ENCODE data around the gene CLDN9.

Gene CLDN9

DNA sequence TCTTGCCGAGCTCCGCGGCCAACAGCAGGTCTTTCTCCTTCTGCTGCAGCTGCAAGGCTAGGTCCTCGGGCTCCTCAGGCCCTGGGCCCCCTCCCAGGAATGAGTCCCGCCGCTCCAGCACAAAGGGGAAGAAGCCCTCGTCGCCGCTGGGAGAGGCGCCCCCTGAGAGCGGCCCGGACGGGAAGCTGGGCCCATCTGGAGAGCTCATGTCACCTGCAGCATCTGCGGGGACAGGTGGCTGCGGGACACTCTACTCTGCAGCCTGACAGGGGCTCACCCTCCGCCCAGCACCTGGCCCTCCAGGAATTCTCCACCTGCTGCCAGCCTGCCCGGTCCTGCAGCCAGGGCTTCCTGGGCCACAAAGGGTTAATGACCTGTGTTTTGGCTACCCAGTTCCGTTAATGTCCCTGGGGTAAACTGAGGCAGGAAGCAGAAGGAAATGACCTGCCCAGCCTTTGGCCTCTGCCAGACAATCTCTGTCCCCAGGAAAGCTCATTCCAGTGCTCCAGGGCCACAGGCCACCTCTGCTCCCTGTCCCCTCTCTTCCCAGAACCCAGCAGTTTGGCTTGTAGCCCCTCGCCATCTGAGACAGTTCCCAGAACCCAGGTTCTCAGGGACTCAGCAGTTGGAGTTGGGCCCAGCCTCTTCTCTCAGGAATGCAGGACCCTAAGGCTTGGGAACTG is 22.7 kb downstream of the CLDN9 start:
- H3K27me3 ChIP-seq (ENCODE audit: control insufficient read depth, insufficient read depth, low read length), result no peaks in the 10 kb centered on the region
- H3K27ac ChIP-seq, result no peak overlapping the region
- H3K9me3 ChIP-seq (ENCODE audit: control insufficient read depth, low read length), result no peaks in the 10 kb centered on the region
- no peak overlapping the region for H3K9ac ChIP-seq
- no peaks in the 10 kb centered on the region for H3K4me1 ChIP-seq
- H3K4me3 ChIP-seq (ENCODE audit: low read depth, low read length), result peak overlapping the region; percentile 36
- H3K4me2 ChIP-seq (ENCODE audit: low read length), result peak overlapping the region; percentile 48
- H3K79me2 ChIP-seq, result no peaks in the 10 kb centered on the region
- H2AFZ ChIP-seq, result no peak overlapping the region
- no peak for TF ChIP-seq CTCF (IDR thresholded peaks at IDR 0.05)
- no peaks in the 10 kb centered on the region for H3K36me3 ChIP-seq (ENCODE audit: control insufficient read depth, insufficient read depth, low read length)

DNA sequence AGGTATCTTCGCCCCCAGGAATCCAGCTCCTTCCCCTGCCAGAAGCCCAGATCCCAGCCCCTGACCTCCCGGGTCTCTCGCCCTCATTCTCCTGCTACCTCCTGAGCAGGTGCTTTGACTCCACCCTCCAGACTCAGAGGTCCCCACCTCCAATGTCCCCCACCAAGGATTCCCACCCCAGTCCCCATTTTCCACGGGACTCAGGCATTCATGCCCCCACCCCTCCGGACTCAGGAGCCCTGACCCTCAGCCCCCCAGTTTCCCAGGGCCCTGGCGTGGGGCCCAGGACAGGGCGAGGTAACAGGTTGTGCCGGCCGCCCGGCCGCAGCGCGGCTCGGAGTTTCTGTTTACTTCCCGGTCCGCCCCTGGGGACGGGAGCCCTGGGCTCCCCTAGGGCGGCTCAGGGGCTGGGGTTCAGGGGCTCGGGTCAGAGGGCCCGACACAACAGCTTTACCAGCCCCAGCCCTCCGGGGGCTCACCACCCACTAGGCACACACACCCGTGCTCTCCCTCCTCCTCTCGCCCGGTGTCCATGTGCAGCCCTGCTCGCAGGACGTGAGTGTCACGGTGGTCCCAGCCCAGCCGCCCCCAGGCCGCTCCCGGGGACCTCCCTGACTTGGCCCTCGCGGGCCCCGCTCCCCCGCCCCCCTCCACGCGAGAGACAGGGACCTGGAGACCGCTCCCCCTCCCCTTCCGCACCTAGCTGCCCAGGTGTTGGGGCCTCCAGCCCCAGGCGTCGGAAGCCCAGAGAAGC is 23.4 kb downstream of the CLDN9 start:
- Histone ChIP-seq H3K27ac (no peak overlapping the region), H2AFZ (peak overlapping the region; percentile 67), H3K4me2 (ENCODE audit: low read length) (peak overlapping the region; percentile 48), H3K9me3 (ENCODE audit: control insufficient read depth, low read length) (no peaks in the 10 kb centered on the region), H3K79me2 (no peaks in the 10 kb centered on the region), H3K27me3 (ENCODE audit: control insufficient read depth, insufficient read depth, low read length) (no peaks in the 10 kb centered on the region), H3K4me3 (ENCODE audit: low read depth, low read length) (peak overlapping the region; percentile 36), H3K4me1 (no peaks in the 10 kb centered on the region), H3K36me3 (ENCODE audit: control insufficient read depth, insufficient read depth, low read length) (no peaks in the 10 kb centered on the region), H3K9ac (no peak overlapping the region)
- no peak for TF ChIP-seq CTCF (IDR thresholded peaks at IDR 0.05)

DNA sequence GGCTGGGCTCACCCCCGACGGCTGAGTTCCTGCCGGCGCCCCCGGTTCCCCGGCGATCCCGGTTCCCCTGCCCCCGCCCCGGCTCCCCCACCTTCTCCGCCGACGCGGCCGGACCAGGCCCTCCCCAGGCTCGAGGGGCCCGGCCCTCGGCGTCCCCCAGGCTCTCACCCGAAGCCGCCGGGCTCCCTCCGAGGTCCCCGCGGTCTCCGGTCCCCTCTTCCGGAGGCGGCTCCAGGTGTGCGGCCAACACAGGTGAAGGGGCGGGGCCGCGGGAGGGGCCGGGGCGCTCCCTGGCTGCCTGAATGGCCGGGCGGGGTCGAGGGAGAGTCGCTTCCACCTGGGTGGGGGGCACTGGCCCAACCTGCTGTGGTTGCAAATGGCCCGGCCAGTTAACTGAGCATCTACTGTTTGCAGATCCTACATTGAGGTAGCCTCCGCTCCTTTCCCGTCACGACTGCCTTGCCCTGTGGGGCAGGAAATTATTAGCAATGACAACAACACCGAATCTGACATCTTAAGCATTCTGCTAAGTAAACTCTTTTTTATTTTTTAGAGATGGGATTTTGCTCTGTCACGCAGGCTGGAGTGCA is 24.1 kb downstream of the CLDN9 start, which contains the start of gene BICDL2:
Gene BICDL2, minus strand, starts transcription at position 219 of the 590 bp plus-strand sequence. CDS start 1,448 bp downstream, outside the sequence.
- H3K4me3 ChIP-seq (ENCODE audit: low read depth, low read length), result peak within 1 kb of the TSS; percentile 36
- peak within 1 kb of the TSS; percentile 67 for H2AFZ ChIP-seq
- H3K79me2 ChIP-seq, result no peaks in the 10 kb centered on the region
- TF ChIP-seq CTCF (IDR thresholded peaks at IDR 0.05), result no peak
- no peaks in the 10 kb centered on the region for H3K27me3 ChIP-seq (ENCODE audit: control insufficient read depth, insufficient read depth, low read length)
- peak within 1 kb of the TSS; percentile 48 for H3K4me2 ChIP-seq (ENCODE audit: low read length)
- no peak within 1 kb of the TSS for H3K9ac ChIP-seq
- H3K9me3 ChIP-seq (ENCODE audit: control insufficient read depth, low read length), result no peaks in the 10 kb centered on the region
- H3K36me3 ChIP-seq (ENCODE audit: control insufficient read depth, insufficient read depth, low read length), result no peaks in the 10 kb centered on the region
- H3K4me1 ChIP-seq, result no peaks in the 10 kb centered on the region
- no peak within 1 kb of the TSS for H3K27ac ChIP-seq

DNA sequence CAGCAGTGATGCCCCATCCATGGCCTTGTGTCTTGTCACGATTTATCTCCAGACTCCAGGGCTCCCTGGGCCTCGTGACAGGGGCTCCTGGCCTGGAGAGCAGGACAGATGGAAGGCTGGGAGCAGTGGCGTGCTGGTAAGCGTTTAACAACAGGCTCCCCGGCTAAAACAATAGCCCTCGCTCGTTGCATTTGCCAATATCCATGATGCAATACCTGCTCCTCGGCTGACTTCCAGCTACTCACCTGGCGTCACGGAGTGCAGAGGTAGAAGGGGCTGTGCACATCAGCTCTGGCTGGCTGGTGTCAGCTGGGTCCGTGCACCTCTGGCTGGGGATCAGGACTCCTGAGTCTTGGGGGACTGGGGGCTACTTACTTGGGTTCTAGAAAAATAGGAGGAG is 25.5 kb downstream of the CLDN9 start:
- Histone ChIP-seq H3K4me2 (ENCODE audit: low read length) (no peak overlapping the region), H3K9me3 (ENCODE audit: control insufficient read depth, low read length) (no peaks in the 10 kb centered on the region), H3K27ac (no peak overlapping the region), H3K4me3 (ENCODE audit: low read depth, low read length) (no peak overlapping the region), H3K79me2 (no peaks in the 10 kb centered on the region), H3K36me3 (ENCODE audit: control insufficient read depth, insufficient read depth, low read length) (no peaks in the 10 kb centered on the region), H3K4me1 (no peaks in the 10 kb centered on the region), H2AFZ (no peak overlapping the region), H3K27me3 (ENCODE audit: control insufficient read depth, insufficient read depth, low read length) (no peaks in the 10 kb centered on the region), H3K9ac (no peak overlapping the region)
- TF ChIP-seq CTCF (IDR thresholded peaks at IDR 0.05), result no peak

Data from parathyroid adenoma (tissue), 2 donors.